SH-SY5Y (cell line): ENCODE data around the gene TAF9B.

Experiments used
- GATA2 ChIP-seq: IDR thresholded peaks from 2 replicates; pipeline ENCODE4 v1.6.1; 2011; ENCODE audit warnings: mild to moderate bottlenecking, low read depth, low read length
- GATA3 ChIP-seq: IDR thresholded peaks from 2 replicates; pipeline ENCODE4 v1.6.1; 2011; ENCODE audit warnings: low read depth, mild to moderate bottlenecking, low read length, moderate library complexity

- TF ChIP-seq GATA2 (no peak), GATA3 (no peak)
Observed at GRCh38 chrX:78165425-78165824, 26.0 kb upstream of the TAF9B start.
